Stimulated activated memory B cell treated with anti-CD40 and anti-IgM and Interleukin-4, amounts not matched to agents 10 μg/mL and 1 μg/mL and 100 μg/mL, for 72 hours (primary cell): Measurements from ENCODE around the gene BMPER.

Source experiments
- ATAC-seq: fragments of 150-1000 bp; cut with Tn5 transposase; 2 replicates; pipeline ENCODE4 v1.10.0; 2021
- H3K27ac Mint-ChIP-seq: one replicate; pipeline ENCODE4 v1.8.0; 2022; ENCODE audit warnings: mild to moderate bottlenecking, mixed read lengths
- H3K27me3 Mint-ChIP-seq: one replicate; pipeline ENCODE4 v1.8.0; 2022; ENCODE audit warnings: mixed read lengths
- H3K36me3 Mint-ChIP-seq: one replicate; pipeline ENCODE4 v1.8.0; 2022; ENCODE audit warnings: mixed read lengths
- H3K4me1 Mint-ChIP-seq: one replicate; pipeline ENCODE4 v1.8.0; 2022; ENCODE audit warnings: mixed read lengths
- H3K4me3 Mint-ChIP-seq: one replicate; pipeline ENCODE4 v1.8.0; 2022; ENCODE audit warnings: mild to moderate bottlenecking, moderate library complexity, mixed read lengths
- H3K9me3 Mint-ChIP-seq: one replicate; pipeline ENCODE4 v1.8.0; 2022; ENCODE audit warnings: mixed read lengths

Gene BMPER

GRCh38 chr7:33904681-33905388, 504 bp upstream of the BMPER start:
- no peak overlapping the region for H3K27ac Mint-ChIP-seq
- ATAC-seq, result peak; percentile 69
- peaks cover 11% of the 10 kb centered on the region for H3K4me1 Mint-ChIP-seq
- peaks cover 82% of the 10 kb centered on the region for H3K27me3 Mint-ChIP-seq
- H3K36me3 Mint-ChIP-seq, result no peaks in the 10 kb centered on the region
- peak overlapping the region; percentile 78 for H3K4me3 Mint-ChIP-seq
- H3K9me3 Mint-ChIP-seq, result no peaks in the 10 kb centered on the region

GRCh38 chr7:33906697-33907096, 1.4 kb downstream of the BMPER start:
- Mint-ChIP-seq H3K9me3 (no peaks in the 10 kb centered on the region), H3K27me3 (peaks cover 65% of the 10 kb centered on the region), H3K4me3 (no peak overlapping the region), H3K27ac (no peak overlapping the region), H3K36me3 (no peaks in the 10 kb centered on the region), H3K4me1 (peaks cover 11% of the 10 kb centered on the region)
- no peak for ATAC-seq

GRCh38 chr7:33907625-33908024, 2.3 kb downstream of the BMPER start:
- peaks cover 11% of the 10 kb centered on the region for H3K4me1 Mint-ChIP-seq
- no peak overlapping the region for H3K4me3 Mint-ChIP-seq
- no peak for ATAC-seq
- H3K36me3 Mint-ChIP-seq, result no peaks in the 10 kb centered on the region
- H3K9me3 Mint-ChIP-seq, result no peaks in the 10 kb centered on the region
- H3K27me3 Mint-ChIP-seq, result peaks cover 55% of the 10 kb centered on the region
- H3K27ac Mint-ChIP-seq, result no peak overlapping the region

GRCh38 chr7:33909318-33909717, 4.0 kb downstream of the BMPER start:
- Mint-ChIP-seq H3K27me3 (peaks cover 39% of the 10 kb centered on the region), H3K9me3 (no peaks in the 10 kb centered on the region), H3K4me3 (no peak overlapping the region), H3K27ac (no peak overlapping the region), H3K36me3 (no peaks in the 10 kb centered on the region), H3K4me1 (peaks cover 3% of the 10 kb centered on the region)
- no peak for ATAC-seq

- Mint-ChIP-seq H3K4me3 (no peak overlapping the region), H3K9me3 (no peaks in the 10 kb centered on the region), H3K27me3 (peaks cover 36% of the 10 kb centered on the region), H3K27ac (no peak overlapping the region), H3K4me1 (no peaks in the 10 kb centered on the region), H3K36me3 (no peaks in the 10 kb centered on the region)
- ATAC-seq, result no peak
Observed at GRCh38 chr7:33909755-33910154, 4.4 kb downstream of the BMPER start.

GRCh38 chr7:33910756-33911155, 5.4 kb downstream of the BMPER start:
- H3K4me1 Mint-ChIP-seq, result no peaks in the 10 kb centered on the region
- no peak for ATAC-seq
- peaks cover 29% of the 10 kb centered on the region for H3K27me3 Mint-ChIP-seq
- H3K4me3 Mint-ChIP-seq, result no peak overlapping the region
- no peak overlapping the region for H3K27ac Mint-ChIP-seq
- H3K36me3 Mint-ChIP-seq, result no peaks in the 10 kb centered on the region
- no peaks in the 10 kb centered on the region for H3K9me3 Mint-ChIP-seq

- no peak overlapping the region for H3K27ac Mint-ChIP-seq
- H3K4me3 Mint-ChIP-seq, result no peak overlapping the region
- H3K36me3 Mint-ChIP-seq, result no peaks in the 10 kb centered on the region
- peaks cover 9% of the 10 kb centered on the region for H3K27me3 Mint-ChIP-seq
- ATAC-seq, result no peak
- no peaks in the 10 kb centered on the region for H3K4me1 Mint-ChIP-seq
- H3K9me3 Mint-ChIP-seq, result no peaks in the 10 kb centered on the region
Observed at GRCh38 chr7:33916357-33917081, 11.2 kb downstream of the BMPER start.

GRCh38 chr7:33917661-33918060, 12.3 kb downstream of the BMPER start:
- no peak overlapping the region for H3K4me3 Mint-ChIP-seq
- H3K27ac Mint-ChIP-seq, result no peak overlapping the region
- no peak for ATAC-seq
- H3K4me1 Mint-ChIP-seq, result no peaks in the 10 kb centered on the region
- H3K27me3 Mint-ChIP-seq, result peaks cover 17% of the 10 kb centered on the region
- H3K36me3 Mint-ChIP-seq, result no peaks in the 10 kb centered on the region
- no peaks in the 10 kb centered on the region for H3K9me3 Mint-ChIP-seq

- no peak for ATAC-seq
- Mint-ChIP-seq H3K4me1 (no peaks in the 10 kb centered on the region), H3K27me3 (peaks cover 22% of the 10 kb centered on the region), H3K27ac (no peak overlapping the region), H3K9me3 (no peaks in the 10 kb centered on the region), H3K36me3 (no peaks in the 10 kb centered on the region), H3K4me3 (no peak overlapping the region)
Observed at GRCh38 chr7:33918438-33919143, 13.3 kb downstream of the BMPER start.

GRCh38 chr7:33919449-33919848, 14.1 kb downstream of the BMPER start:
- no peaks in the 10 kb centered on the region for H3K4me1 Mint-ChIP-seq
- H3K27me3 Mint-ChIP-seq, result peaks cover 31% of the 10 kb centered on the region
- ATAC-seq, result no peak
- no peaks in the 10 kb centered on the region for H3K36me3 Mint-ChIP-seq
- no peak overlapping the region for H3K4me3 Mint-ChIP-seq
- no peaks in the 10 kb centered on the region for H3K9me3 Mint-ChIP-seq
- no peak overlapping the region for H3K27ac Mint-ChIP-seq

- no peaks in the 10 kb centered on the region for H3K9me3 Mint-ChIP-seq
- H3K27ac Mint-ChIP-seq, result no peak overlapping the region
- peaks cover 39% of the 10 kb centered on the region for H3K27me3 Mint-ChIP-seq
- no peak for ATAC-seq
- no peak overlapping the region for H3K4me3 Mint-ChIP-seq
- no peaks in the 10 kb centered on the region for H3K4me1 Mint-ChIP-seq
- H3K36me3 Mint-ChIP-seq, result no peaks in the 10 kb centered on the region
Observed at GRCh38 chr7:33921216-33921938, 16.0 kb downstream of the BMPER start.

GRCh38 chr7:33922820-33923219, 17.5 kb downstream of the BMPER start:
- Mint-ChIP-seq H3K27me3 (peaks cover 40% of the 10 kb centered on the region), H3K9me3 (no peaks in the 10 kb centered on the region), H3K36me3 (no peaks in the 10 kb centered on the region), H3K27ac (no peak overlapping the region), H3K4me3 (no peak overlapping the region), H3K4me1 (no peaks in the 10 kb centered on the region)
- no peak for ATAC-seq

GRCh38 chr7:33923440-33924229, 18.3 kb downstream of the BMPER start:
- no peak overlapping the region for H3K27ac Mint-ChIP-seq

GRCh38 chr7:33926535-33926934, 21.2 kb downstream of the BMPER start:
- Mint-ChIP-seq H3K4me3 (no peak overlapping the region), H3K4me1 (no peaks in the 10 kb centered on the region), H3K27me3 (peaks cover 42% of the 10 kb centered on the region), H3K27ac (no peak overlapping the region), H3K9me3 (no peaks in the 10 kb centered on the region), H3K36me3 (no peaks in the 10 kb centered on the region)
- ATAC-seq, result no peak

More at GRCh38 chr7:33923440-33924229, 18.3 kb downstream of the BMPER start:
- H3K9me3 Mint-ChIP-seq, result no peaks in the 10 kb centered on the region
- H3K4me3 Mint-ChIP-seq, result no peak overlapping the region
- H3K27me3 Mint-ChIP-seq, result peaks cover 48% of the 10 kb centered on the region
- H3K36me3 Mint-ChIP-seq, result no peaks in the 10 kb centered on the region
- ATAC-seq, result no peak
- no peaks in the 10 kb centered on the region for H3K4me1 Mint-ChIP-seq
